GM12878 (cell line): Measurements from ENCODE around the gene RELL2. TPM values are rescaled to one million over a fixed set of nuclear protein-coding genes. Genes with fewer than 3 reads are reported as not detected.

ENCODE experiments used
- BACH1 ChIP-seq: fragments of 450-650 bp; IDR thresholded peaks from 2 replicates; pipeline ENCODE4 v1.6.1; 2017; ENCODE audit warnings: mild to moderate bottlenecking, borderline replicate concordance
- CHD2 ChIP-seq: IDR thresholded peaks from 2 replicates; pipeline ENCODE4 v1.6.1; 2011; ENCODE audit warnings: low read depth, low read length, improper control_type of control experiment, borderline replicate concordance
- HDAC6 ChIP-seq: fragments of 200-600 bp; sonication (generic); IDR thresholded peaks from one replicate; pipeline ENCODE4 v1.8.0; 2017; ENCODE audit warnings: antibody characterized with exemption; ENCODE audit not compliant: unreplicated experiment
- HDGF ChIP-seq: fragments of 450-650 bp; IDR thresholded peaks from 2 replicates; pipeline ENCODE4 v1.6.1; 2016; ENCODE audit warnings: antibody characterized with exemption
- MEF2B ChIP-seq: fragments of 450-650 bp; IDR thresholded peaks from 2 replicates; pipeline ENCODE4 v1.6.1; 2018; ENCODE audit warnings: mild to moderate bottlenecking, moderate library complexity; ENCODE audit not compliant: partially characterized antibody, poor library complexity, severe bottlenecking
- NFXL1 ChIP-seq: fragments of 450-650 bp; IDR thresholded peaks from 2 replicates; pipeline ENCODE4 v1.6.1; 2017; ENCODE audit warnings: antibody characterized with exemption, mild to moderate bottlenecking, borderline replicate concordance
- NR2F1 ChIP-seq: fragments of 450-650 bp; conservative IDR thresholded peaks from 2 replicates; pipeline ENCODE4 v1.6.1; 2017; ENCODE audit warnings: mild to moderate bottlenecking
- RCOR1 ChIP-seq: conservative IDR thresholded peaks from 2 replicates; pipeline ENCODE4 v1.6.1; 2012; ENCODE audit warnings: low read depth, low read length, improper control_type of control experiment
- STAT3 ChIP-seq: IDR thresholded peaks from 2 replicates; pipeline ENCODE4 v1.6.1; 2011; ENCODE audit warnings: low read depth, low read length, improper control_type of control experiment
- SUPT20H ChIP-seq: IDR thresholded peaks from 2 replicates; pipeline ENCODE4 v1.6.1; 2011; ENCODE audit warnings: low read depth, mild to moderate bottlenecking, low read length, moderate library complexity, borderline replicate concordance; ENCODE audit not compliant: control insufficient read depth
- ZNF24 ChIP-seq: fragments of 450-650 bp; IDR thresholded peaks from 2 replicates; pipeline ENCODE4 v1.6.1; 2017; ENCODE audit warnings: antibody characterized with exemption, mild to moderate bottlenecking
- polyA plus RNA-seq, 11 experiments: library from polyadenylated mRNA; depleted of rRNA in 4 of 11; unstranded in 6 of 11; stranded (reverse) in 5 of 11; fragments of >200 nt; fragmentation: Nextera tagmentation in 4 of 11; fragmentation: Illumina TruSeq in 1 of 11; extraction: Ambion mirVana in 4 of 11; extraction: Trizol in 1 of 11; gene quantifications; 1 replicate in 1 of 11; 2 replicates in 10 of 11; pipeline versions ENCODE4 v1.2.1 to v1.2.3, GENCODE V29; 2011 to 2016; ENCODE audit warnings: inconsistent platforms in 2 of 11, missing spikeins in 2 of 11, low read depth in 1 of 11
- total RNA-seq, 4 experiments: library from RNA; depleted of rRNA in 3 of 4; stranded (reverse); fragments of >200 nt in 3 of 4; fragmentation: Illumina TruSeq in 1 of 4; extraction: Trizol in 1 of 4; gene quantifications; 2 replicates each; pipeline versions ENCODE4 v1.2.1 to v1.2.3, GENCODE V29; 2013 to 2021
- TF ChIP-seq, protein P1 (sequence below): fragments of 450-650 bp; formaldehyde crosslinking; IDR thresholded peaks from 2 replicates; pipeline ENCODE4 v1.4.0; 2020; ENCODE audit warnings: mild to moderate bottlenecking, moderate library complexity
- TF ChIP-seq, protein P2 (sequence below), 3 experiments: IDR thresholded peaks in 2 of 3; conservative IDR thresholded peaks in 1 of 3; 2 replicates each; pipeline ENCODE4 v1.5.1; 2011; ENCODE audit warnings: low read depth in 3 of 3, low read length in 3 of 3, mild to moderate bottlenecking in 3 of 3, control low read depth in 2 of 3, moderate library complexity in 2 of 3, inconsistent platforms in 1 of 3, mixed read lengths in 1 of 3; ENCODE audit not compliant: control insufficient read depth in 2 of 3, insufficient read depth in 1 of 3; ENCODE audit errors: extremely low read depth in 1 of 3

The RELL2 gene
- total and polyA plus RNA-seq, 10 of the 15 experiments (the other 5 are each of a cell fraction or from before 2014, with no cell fraction given), result 0.23 to 21.4 (median 7.1) TPM

DNA sequence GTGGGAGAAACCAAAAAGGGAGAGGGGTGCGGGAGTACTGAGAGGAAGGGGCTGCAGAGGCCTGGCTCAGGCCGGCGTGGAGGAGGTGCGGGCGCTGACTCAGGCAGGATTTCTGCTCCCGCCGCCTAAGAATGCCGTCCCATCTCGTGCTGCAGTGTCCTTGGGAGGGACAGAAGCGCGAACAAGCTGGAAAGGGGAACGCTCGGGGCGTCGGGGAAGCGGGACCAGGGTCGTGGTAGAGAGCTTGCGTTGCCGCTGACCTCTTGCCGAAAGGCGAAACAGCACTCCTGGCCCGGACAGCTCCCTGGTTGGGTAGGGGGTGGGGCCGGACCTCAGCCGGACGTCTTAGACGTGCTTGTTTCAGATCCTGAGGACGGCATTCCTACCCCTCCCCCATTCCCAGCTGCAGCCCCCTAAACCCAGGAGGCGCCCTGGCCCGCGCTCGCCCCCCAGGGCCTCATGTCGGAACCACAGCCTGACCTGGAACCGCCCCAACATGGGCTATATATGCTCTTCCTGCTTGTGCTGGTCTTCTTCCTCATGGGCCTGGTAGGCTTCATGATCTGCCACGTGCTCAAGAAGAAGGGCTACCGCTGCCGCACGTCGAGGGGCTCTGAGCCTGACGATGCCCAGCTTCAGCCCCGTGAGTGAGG lies 1.1 kb downstream of the RELL2 start (continued):
- TF ChIP-seq MEF2B, result peak; percentile 8
- TF ChIP-seq STAT3, result no peak
- no peak for TF ChIP-seq HDGF
- no peak for TF ChIP-seq ZNF24
- peak; percentile 38; the same call in 1 of the 2 replicates for TF ChIP-seq NR2F1
- no peak for TF ChIP-seq SUPT20H
- no peak for TF ChIP-seq RCOR1
- TF ChIP-seq, protein P1, sequence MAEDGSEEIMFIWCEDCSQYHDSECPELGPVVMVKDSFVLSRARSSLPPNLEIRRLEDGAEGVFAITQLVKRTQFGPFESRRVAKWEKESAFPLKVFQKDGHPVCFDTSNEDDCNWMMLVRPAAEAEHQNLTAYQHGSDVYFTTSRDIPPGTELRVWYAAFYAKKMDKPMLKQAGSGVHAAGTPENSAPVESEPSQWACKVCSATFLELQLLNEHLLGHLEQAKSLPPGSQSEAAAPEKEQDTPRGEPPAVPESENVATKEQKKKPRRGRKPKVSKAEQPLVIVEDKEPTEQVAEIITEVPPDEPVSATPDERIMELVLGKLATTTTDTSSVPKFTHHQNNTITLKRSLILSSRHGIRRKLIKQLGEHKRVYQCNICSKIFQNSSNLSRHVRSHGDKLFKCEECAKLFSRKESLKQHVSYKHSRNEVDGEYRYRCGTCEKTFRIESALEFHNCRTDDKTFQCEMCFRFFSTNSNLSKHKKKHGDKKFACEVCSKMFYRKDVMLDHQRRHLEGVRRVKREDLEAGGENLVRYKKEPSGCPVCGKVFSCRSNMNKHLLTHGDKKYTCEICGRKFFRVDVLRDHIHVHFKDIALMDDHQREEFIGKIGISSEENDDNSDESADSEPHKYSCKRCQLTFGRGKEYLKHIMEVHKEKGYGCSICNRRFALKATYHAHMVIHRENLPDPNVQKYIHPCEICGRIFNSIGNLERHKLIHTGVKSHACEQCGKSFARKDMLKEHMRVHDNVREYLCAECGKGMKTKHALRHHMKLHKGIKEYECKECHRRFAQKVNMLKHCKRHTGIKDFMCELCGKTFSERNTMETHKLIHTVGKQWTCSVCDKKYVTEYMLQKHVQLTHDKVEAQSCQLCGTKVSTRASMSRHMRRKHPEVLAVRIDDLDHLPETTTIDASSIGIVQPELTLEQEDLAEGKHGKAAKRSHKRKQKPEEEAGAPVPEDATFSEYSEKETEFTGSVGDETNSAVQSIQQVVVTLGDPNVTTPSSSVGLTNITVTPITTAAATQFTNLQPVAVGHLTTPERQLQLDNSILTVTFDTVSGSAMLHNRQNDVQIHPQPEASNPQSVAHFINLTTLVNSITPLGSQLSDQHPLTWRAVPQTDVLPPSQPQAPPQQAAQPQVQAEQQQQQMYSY (CRISPR knock-in tag), result no peak
- no peak for TF ChIP-seq NFXL1
- TF ChIP-seq, protein P2, sequence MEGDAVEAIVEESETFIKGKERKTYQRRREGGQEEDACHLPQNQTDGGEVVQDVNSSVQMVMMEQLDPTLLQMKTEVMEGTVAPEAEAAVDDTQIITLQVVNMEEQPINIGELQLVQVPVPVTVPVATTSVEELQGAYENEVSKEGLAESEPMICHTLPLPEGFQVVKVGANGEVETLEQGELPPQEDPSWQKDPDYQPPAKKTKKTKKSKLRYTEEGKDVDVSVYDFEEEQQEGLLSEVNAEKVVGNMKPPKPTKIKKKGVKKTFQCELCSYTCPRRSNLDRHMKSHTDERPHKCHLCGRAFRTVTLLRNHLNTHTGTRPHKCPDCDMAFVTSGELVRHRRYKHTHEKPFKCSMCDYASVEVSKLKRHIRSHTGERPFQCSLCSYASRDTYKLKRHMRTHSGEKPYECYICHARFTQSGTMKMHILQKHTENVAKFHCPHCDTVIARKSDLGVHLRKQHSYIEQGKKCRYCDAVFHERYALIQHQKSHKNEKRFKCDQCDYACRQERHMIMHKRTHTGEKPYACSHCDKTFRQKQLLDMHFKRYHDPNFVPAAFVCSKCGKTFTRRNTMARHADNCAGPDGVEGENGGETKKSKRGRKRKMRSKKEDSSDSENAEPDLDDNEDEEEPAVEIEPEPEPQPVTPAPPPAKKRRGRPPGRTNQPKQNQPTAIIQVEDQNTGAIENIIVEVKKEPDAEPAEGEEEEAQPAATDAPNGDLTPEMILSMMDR (IDR thresholded peaks at IDR 0.05 in 2 of 3, conservative IDR thresholded peaks at IDR 0.05 in 1 of 3; ENCODE audit: control insufficient read depth in 2 of 3, extremely low read depth in 1 of 3, insufficient read depth in 1 of 3, low read depth in 3 of 3, low read length in 3 of 3), result peak; percentile 45 to 64 (median 57)
- TF ChIP-seq BACH1, result no peak
- peak; percentile 46; the same call in 1 of the 2 replicates for TF ChIP-seq CHD2
- TF ChIP-seq HDAC6, result no peak
